HG03575 (cell line): Measurements from ENCODE around the gene SRRM2.

Source experiments
- ATAC-seq: cut with Tn5 transposase; IDR thresholded peaks from one replicate; pipeline ENCODE4 v1.9.1; 2021; ENCODE audit not compliant: unreplicated experiment, insufficient number of reproducible peaks, low FRiP score; ENCODE audit errors: extremely low read depth

SRRM2 gene

DNA sequence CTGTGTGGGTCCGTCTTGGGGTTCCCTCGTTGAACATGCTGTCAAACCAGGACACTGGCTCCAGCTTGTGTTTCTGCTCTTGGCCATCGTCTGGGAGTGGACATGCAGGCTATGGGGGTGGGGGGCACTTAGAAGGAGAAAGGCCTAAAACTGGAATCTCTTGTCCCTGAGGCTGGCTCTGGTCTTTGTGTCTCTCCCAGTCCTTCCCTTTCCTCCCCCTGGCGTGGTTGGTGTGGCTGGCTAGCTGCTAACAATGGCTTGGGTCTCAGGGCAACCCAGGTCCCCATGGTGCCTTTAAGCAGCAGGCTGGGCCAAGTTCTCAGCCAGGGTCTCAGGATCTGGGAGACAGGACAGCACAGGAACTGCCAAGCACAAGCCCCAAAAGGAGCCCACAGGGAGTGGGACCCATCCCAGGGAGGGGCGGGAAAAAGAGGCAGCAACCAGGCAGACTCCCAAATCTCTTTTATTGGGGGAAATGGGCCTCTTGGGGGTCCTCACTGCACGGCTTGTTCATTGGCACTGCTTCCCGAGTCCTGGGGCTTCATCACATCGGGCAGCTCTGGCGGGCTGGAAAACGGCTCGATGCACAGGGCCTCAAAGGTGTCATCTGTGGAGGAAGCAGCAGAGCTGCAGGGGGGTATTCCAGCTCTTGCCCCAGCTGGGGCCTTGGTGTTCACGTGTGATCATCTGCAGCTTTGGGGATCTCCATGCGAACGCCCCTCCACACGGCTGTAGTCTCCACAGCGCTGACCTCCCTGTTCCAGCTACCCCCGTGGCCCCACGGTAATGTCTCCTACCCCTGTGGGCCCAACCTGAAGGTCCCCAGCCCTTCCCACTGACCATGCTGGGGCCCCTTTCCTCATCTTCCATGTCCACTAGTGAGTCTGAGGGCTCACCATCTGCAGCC lies 19.3 kb downstream of the SRRM2 start:
- no peak for ATAC-seq

DNA sequence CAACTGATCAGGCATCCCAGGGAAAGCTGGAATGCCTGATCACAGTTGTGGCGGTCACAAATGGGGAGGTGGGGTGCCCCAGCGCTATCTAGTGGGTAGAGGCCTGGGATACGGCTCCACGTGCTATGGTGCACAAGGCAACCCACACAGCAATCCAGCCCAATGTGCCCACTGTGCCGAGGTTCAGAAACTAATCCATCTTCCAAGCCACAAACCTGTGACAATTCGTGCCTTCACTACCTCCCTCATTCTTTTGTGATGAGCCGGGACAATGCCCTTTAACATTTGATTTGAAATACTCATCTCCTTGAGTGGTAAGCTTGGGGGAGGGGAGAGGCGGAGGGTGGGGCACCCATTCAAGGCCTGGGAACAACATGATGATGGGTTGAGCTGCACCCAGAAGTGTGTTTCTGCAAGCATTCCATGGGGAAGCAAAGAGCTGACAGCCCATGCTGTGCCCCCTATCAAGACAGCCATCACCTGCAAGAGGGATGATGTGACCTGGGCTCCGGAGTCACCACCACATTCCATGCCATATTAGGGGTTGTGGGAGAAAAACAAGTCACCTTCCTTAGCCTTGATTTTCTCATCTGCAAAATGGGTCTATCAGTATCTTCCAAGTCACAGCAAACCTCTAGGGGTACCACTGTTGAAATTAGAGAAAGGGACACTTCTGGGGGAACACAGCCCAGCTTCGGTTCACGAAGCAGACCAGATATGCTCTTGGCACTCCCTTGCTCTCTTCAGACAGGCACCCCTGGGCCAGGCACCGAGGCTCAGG lies 20.9 kb downstream of the SRRM2 start:
- no peak for ATAC-seq

DNA sequence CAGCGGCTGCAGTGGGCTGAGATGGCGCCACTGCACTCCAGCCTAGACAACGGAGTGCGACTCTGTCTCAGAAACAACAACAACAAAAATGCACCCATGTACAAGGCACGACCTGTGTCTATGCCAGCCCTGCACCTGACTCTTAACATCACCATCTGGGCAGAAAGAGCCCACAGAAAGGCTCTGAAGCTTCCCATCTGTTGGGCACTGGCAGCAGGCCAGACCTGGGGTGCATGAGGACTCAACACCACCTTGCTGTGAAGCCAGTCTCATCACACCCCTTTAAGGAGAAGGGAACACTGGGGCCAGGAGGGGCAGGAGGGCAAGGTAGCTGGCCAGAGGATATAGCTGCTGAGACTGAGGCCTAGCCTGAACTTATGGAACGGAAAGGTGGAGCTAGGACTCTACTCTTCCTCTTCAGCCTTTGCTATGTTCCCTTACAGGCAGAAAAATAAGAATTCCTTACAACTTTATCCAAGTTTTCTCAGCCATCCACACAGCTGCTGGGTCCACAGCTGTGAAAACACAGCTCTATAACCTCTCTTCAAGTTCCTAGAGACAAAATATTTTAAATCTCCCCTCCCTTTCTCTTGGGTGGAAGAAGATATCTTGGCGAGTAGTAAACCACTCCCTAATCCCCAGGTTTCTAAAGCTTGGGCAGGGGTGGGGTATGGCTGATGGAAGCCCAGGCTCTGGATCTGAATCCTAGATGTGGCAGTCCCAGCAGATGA lies 21.9 kb downstream of the SRRM2 start:
- ATAC-seq: no peak

DNA sequence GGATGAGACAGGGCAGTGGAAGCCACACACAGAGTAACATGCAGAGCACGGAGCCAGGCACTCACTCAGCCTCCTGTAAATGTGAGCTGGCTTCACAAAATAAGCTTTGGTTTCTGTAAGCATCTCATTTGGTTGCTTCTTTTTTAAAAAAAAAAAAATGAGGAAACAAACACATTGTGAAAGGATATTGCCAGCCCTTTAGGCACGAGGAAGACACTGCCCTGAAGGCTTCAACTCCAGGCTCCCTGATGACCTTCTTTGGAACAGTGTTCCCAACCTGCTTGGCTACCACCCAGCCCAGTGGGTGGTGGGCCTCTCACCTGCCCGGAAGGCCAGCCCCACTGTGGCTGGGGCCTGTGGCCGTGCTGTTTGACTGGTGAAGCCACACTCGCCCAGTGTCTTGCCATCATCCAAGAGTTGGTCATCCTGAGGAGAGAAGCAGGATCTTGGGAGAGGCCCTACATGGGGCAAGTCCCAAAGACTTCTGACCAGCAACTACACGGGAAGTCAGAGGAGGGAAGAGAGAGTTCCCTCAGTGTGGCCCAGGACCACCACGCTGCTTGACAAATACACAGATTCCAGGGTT lies 22.8 kb downstream of the SRRM2 start:
- ATAC-seq: no peak

DNA sequence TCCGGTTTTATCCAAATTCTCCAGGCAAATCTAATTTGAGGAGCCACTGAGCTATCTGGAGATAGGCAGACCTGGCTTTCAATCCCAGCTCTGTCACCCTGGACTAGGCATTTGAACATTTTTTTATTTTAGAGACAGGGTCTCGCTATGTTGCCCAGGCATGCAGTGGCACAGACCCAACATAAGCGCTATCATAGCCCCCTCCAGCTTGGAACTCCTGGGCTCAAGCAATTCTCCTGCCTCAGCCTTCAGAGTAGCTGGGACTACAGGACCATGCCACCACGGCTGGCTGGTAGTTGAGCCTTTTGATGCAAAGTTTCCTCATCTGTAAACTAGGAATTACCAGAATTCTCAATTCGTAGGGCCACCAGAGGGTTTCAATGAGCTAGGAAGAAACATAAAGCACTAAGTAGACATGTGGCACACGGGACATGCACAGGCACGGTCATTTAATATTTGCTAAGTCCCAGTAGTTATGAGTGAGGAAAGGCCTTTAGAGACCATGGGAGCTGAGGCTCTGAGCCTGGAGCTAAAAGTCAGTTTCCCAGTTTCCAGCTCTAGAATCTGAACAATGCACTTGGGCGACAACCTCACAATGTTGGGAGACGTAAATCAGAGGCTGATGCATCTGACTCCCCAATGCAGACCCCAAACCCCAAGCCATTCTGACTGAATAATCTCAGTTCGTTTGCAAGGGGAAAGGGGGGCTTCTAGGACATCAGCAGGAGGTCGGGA lies 23.5 kb downstream of the SRRM2 start:
- ATAC-seq: no peak

DNA sequence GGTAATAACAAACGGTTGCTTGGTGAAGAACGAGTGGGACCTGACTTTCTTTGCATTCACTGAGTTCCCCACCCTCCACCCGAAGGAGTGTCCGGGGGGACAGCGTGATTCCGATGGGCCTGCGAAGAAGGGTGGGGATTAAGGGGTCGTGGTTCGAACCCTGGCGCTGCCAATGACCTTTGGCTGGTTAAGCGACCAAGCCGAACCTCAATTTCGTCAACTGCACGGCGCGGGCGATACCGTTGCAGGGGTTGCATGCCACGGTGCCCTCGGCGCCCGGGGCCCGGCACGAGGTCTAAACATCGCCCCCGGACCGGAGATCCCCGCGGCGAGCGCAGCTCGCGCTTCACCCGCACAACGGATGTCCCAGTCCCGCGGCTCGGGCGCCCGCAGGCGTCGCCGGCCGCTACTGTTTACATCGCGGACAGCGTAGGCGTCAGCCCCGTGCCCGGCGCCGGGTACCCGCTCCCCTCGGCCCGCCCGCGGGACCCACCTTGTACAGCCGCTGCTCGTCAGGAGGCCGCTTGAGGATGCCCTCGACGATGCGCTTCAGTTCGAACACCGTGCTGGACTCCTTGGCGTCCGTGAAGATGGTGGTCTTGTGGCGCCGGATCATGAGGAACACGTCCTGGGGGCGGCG lies 24.2 kb downstream of the SRRM2 start:
- ATAC-seq: no peak

DNA sequence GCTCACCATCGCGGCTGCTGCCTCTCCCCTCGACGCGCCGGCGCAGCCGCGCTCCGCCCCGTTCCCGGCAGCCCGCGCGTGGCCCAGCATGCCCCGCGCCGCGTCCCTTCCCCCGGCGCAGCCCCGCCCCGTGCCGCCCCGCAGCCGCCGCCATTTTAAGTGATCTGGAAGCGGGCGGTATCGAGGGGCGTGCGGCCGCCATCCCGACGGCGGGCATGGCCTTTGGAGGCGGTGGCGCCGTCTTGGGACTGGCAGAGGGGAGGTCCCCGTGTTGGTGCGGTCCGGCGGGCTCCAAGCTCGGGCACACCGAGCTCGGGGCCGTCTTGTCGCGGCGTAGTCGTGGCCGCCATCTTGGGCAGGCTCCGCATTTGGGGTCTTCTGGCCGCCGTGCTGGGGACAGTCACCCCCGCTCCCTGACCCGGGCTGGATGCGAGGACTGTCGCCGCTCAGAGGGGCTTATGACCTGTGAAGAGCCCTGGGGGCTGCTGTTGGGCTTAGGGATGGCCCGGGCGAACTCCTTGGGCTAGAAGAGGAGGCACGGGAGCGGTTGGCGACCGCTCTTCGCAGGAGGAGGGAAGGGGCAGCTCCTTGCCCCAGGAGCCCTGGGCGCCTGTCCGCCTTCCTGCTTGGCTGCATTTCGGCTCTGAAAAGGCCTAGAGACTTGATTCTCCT lies 24.9 kb downstream of the SRRM2 start, which contains the start of gene ELOB:
TSS of gene ELOB (minus strand) at position 50 of the 672 bp plus-strand sequence. CDS start at position 9, 41 bp downstream.
- no peak for ATAC-seq

DNA sequence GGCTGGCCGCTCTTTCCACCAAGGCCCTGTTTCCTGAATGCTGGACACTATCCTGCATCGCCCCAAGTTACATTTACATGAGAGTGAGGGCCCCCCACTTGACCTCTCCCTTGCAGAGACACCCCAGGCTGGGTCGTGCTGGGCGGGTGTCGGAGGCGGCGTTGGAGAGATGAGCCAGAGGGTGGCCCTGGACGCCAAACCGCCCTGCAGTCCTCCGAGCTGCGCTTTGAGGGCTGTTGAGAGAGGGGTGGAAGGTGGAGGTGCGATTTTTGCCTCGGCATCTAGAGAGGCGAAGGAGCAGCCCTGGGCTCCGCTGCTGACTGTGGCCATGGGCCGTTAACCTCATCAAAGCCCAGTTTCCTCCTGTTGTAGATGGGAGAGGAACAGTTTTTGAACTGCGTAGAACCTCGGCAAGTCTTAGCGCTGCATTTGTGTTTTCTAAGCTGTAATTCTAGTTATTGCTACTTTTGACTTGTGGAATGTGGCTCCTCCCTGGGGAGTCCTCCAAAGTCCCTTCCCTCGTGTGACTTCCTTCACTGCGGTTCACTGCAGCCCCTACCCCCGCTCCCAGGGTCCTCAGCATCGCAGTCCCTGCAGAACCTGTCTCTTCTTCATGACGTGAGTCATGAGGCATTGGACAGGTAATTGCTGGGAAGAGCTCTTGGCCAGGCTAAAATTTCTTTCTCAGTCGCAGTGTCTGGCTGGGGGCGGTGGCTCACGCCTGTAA lies 25.6 kb downstream of the SRRM2 start:
- no peak for ATAC-seq

DNA sequence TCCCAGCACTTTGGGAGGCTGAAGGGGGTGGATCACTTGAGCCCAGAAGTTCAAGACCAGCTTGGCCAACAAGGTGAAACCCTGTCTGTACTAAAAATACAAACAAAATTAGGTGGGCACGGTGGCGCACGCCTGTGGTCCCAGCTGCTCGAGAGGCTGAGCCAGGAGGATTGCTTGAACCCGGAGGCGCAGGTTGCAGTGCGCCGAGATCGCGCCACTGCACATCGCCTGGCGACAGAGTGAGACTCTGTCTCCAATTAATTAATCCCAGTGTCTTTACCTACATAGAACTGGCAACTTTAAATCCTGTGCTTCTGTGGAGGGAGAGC lies 26.2 kb downstream of the SRRM2 start:
- no peak for ATAC-seq

DNA sequence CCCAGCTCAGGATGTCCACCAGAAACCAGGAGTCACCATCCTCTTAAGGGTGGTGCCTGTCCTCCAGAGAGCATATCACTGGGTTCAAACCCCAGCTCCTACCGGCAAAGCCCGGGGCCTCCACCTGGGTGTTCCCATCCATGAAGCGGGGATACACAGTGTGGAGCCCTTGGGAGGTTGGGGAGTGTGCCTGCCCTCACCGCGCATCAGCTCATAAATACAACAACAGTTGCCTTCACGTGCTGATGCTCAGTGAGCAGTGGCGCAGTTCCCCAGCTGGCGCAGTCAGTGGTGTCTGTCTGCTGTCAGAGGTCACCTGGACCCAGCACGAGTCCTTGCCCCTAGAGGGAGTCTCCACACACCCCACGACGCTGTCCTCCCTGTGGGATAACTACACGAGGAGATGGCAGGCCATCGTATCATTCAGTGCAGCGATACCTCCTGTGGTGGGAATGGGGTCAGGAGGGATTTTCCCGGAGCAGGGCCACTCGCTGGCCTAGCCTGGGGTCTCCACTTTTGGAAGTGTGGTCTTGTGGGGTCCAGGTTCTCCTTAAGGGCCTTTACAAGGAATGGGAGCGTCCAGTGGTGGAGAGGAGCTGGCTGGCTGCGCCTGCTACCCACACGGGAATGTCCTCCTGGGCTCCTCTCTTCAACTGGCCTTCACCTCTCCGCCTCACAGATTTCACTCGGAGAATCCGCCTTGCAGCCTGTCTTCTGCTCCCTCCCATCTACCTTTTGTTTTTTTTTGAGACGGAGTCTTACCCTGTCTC lies 26.9 kb downstream of the SRRM2 start:
- ATAC-seq: no peak

DNA sequence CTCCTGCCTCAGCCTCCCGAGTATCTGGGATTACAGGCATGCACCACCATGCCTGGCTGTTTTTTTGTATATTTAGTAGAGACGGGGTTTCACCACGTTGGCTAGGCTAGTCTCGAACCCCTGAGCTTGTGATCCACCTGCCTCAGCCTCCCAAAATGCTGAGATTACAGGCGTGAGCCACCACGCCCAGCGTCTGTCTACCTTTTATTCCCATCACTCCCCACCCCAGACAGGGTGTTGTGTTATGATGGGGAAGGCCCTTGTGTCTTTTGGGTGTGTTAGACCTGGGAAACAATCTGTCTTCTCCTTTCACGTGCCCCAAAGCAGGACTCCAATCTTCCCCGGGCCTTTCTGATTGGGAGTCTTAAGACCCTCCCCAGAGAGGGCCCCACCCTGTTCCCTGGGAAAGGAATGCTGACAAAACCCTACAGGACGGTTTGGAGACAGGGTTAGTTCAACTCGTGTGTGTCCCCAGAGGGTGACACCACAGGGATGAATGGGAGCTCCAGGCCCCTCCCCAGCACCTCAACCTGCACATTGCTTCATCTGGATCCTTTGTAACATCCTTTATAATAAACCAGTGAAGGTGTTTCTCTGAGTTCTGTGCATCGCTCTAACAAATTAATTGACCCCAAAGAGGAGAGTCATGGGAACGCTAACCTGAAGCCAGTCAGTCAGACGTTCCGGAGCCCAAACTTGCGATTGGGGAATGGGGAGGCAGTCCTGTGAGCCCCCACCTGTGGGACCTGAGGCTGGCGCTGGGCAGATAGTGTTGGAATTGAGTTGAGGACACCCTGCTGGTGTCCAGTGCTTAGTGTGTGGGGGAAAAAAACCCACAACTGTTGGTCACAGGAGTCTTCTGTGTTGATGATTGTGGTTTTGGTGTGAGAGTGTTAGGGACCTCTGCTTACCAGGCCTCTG lies 27.8 kb downstream of the SRRM2 start:
- no peak for ATAC-seq

DNA sequence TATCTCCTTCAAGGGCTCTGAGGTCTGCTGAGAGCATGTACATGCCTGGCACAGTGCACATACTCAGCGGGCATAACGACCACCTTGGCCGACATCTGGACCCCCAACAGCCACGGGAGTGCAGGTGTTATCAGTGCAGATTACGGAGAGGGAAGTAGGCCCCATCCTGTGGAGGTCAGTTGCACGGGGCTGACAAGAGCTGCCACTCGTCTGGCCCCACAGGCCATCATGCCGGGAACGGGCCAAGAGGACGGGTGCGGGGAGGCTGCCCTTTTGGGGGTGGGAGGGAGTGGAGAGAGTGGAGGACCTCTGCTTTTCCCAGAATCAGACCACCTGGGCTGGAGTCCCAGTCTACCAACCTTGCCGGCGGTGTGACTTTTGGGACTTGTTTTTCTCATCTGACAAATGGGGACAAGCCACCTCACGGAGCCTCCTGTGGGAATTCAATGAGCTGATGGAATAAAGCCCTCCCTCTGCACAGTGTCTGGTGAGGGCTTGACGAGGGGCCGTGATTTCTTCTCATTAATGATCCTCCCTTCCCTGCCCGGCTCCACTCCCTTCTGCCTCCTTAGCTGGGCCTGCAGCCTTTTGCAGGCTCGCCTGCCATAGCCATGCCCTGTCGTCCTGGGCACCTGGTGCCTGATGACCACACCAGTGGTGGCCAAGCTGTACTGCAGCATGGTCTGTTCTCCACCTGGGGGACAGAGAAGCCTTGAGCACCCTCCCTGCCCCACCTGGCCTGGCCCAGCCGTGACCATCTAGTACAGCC lies 30.3 kb downstream of the SRRM2 start:
- ATAC-seq: no peak

DNA sequence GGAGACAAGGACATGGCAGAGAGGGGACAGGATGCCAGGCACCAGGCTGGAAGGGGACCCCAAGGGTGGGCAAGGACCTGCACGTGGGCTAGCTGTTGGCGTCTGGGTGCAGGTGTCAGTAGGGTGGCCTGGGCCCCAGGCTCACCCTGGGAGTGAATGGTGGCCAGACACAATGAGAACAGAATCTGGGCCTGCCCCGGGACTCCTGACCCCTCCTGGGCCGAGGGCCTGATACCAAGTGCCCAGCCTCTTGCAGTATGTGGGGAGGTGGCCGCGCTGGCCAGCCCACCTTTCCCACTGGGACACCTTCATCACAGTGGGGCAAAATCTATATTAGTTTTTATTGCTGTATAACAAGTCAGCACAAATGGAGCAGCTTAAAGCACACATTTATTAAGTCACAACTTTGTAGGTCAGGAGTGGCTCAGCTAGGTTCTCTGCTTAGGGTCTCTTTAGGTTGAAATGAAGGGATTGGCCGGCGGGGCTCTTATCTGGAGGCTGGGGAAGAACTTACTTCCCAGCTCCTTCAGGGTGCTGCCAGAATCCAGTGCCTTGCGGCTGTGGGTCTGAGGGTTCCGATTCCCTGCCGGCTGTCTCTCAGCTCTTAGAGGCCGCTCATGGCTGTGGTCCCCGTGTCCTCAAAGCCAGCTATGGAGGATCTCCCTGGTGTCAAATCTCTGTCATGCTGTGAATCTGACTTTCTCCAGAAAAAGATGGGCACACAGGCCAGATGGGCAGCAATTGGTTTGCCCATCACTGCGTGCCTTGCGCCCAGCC lies 31.3 kb downstream of the SRRM2 start:
- ATAC-seq: no peak
